Neural cell (in vitro differentiated cells): ENCODE measurements around the gene NRL. TPM values are rescaled to one million over a fixed set of nuclear protein-coding genes. Genes with fewer than 3 reads are reported as not detected.

Experiments
- H2AFZ ChIP-seq: fragments of 200-600, 300-800 bp; sonication (generic), shearing (Covaris generic); 2 replicates; pipeline ENCODE4 v1.6.0; 2014; ENCODE audit warnings: low read depth, mild to moderate bottlenecking, antibody characterized with exemption, low read length, moderate library complexity
- H3F3A ChIP-seq: fragments of 200-600 bp; shearing (Covaris generic); 2 replicates; pipeline ENCODE4 v1.6.1; 2016; ENCODE audit warnings: mild to moderate bottlenecking, moderate library complexity, mixed read lengths, antibody characterized with exemption, low read length; ENCODE audit not compliant: insufficient read depth, poor library complexity, severe bottlenecking
- H3K27ac ChIP-seq: fragments of 200-600, 300-800 bp; sonication (generic), shearing (Covaris generic); 2 replicates; pipeline ENCODE4 v1.5.1; 2014; ENCODE audit warnings: mild to moderate bottlenecking, low read length, moderate library complexity
- H3K27me3 ChIP-seq: fragments of 300-800, 200-600 bp; sonication (generic), shearing (Covaris generic); 2 replicates; pipeline ENCODE4 v1.6.0; 2014; ENCODE audit warnings: mild to moderate bottlenecking, low read depth, low read length, moderate library complexity; ENCODE audit not compliant: insufficient read depth
- H3K36me3 ChIP-seq: fragments of 300-800, 200-600 bp; sonication (generic), shearing (Covaris generic); 2 replicates; pipeline ENCODE4 v1.5.1; 2014; ENCODE audit warnings: mild to moderate bottlenecking, antibody characterized with exemption, low read length, moderate library complexity; ENCODE audit not compliant: insufficient read depth
- H3K4me2 ChIP-seq: fragments of 300-800, 200-600 bp; sonication (generic), shearing (Covaris generic); 2 replicates; pipeline ENCODE4 v1.6.0; 2014; ENCODE audit warnings: mild to moderate bottlenecking, low read length
- H3K4me3 ChIP-seq: fragments of 300-800, 200-600 bp; sonication (generic), shearing (Covaris generic); 2 replicates; pipeline ENCODE4 v1.5.1; 2014; ENCODE audit warnings: mild to moderate bottlenecking, low read length, moderate library complexity
- H3K79me2 ChIP-seq: fragments of 200-600 bp; shearing (Covaris generic); replicated peaks from 2 replicates; pipeline ENCODE4 v1.6.0; 2014; ENCODE audit warnings: mild to moderate bottlenecking, low read length, moderate library complexity; ENCODE audit not compliant: insufficient read depth
- H3K9ac ChIP-seq: fragments of 300-800, 200-600 bp; sonication (generic), shearing (Covaris generic); 2 replicates; pipeline ENCODE4 v1.6.1; 2016; ENCODE audit warnings: mild to moderate bottlenecking, low read length, mixed read lengths
- H3K9me2 ChIP-seq: fragments of 200-600 bp; shearing (Covaris generic); 2 replicates; pipeline ENCODE4 v1.6.1; 2016; ENCODE audit warnings: mild to moderate bottlenecking, low read length, mixed read lengths; ENCODE audit not compliant: insufficient read depth
- H3K9me3 ChIP-seq: fragments of 200-600, 300-800 bp; sonication (generic), shearing (Covaris generic); 2 replicates; pipeline ENCODE4 v1.6.1; 2016; ENCODE audit warnings: mild to moderate bottlenecking, mixed run types, low read length, moderate library complexity, mixed read lengths
- H4K20me1 ChIP-seq: fragments of 200-600 bp; shearing (Covaris generic); 2 replicates; pipeline ENCODE4 v1.6.1; 2016; ENCODE audit warnings: mild to moderate bottlenecking, mixed run types; ENCODE audit not compliant: insufficient read depth
- EP300 ChIP-seq: fragments of 450-650 bp; conservative IDR thresholded peaks from 2 replicates; pipeline ENCODE4 v1.6.1; 2014; ENCODE audit warnings: antibody characterized with exemption, mild to moderate bottlenecking, moderate library complexity; ENCODE audit not compliant: poor library complexity, severe bottlenecking
- EZH2 ChIP-seq: fragments of 200-600, 300-800 bp; shearing (Covaris generic), sonication (generic); IDR thresholded peaks from 2 replicates; pipeline ENCODE4 v1.6.1; 2014; ENCODE audit warnings: antibody characterized with exemption, low read length, borderline replicate concordance, mild to moderate bottlenecking; ENCODE audit not compliant: insufficient read depth, poor library complexity, severe bottlenecking
- MXI1 ChIP-seq: fragments of 450-650 bp; conservative IDR thresholded peaks from 2 replicates; pipeline ENCODE4 v1.6.1; 2014; ENCODE audit warnings: antibody characterized with exemption, mild to moderate bottlenecking; ENCODE audit not compliant: poor library complexity, severe bottlenecking
- POLR2AphosphoS5 ChIP-seq: IDR thresholded peaks from 2 replicates; pipeline ENCODE4 v1.6.1; 2012
- RAD21 ChIP-seq: fragments of 450-650 bp; conservative IDR thresholded peaks from 2 replicates; pipeline ENCODE4 v1.6.1; 2014; ENCODE audit warnings: antibody characterized with exemption, mild to moderate bottlenecking, moderate library complexity
- REST ChIP-seq: IDR thresholded peaks from 2 replicates; pipeline ENCODE4 v1.6.1; 2012; ENCODE audit warnings: borderline replicate concordance
- SMC3 ChIP-seq: fragments of 450-650 bp; conservative IDR thresholded peaks from 2 replicates; pipeline ENCODE4 v1.6.1; 2014; ENCODE audit warnings: antibody characterized with exemption, mild to moderate bottlenecking, moderate library complexity; ENCODE audit not compliant: poor library complexity
- TAF1 ChIP-seq: IDR thresholded peaks from 2 replicates; pipeline ENCODE4 v1.6.1; 2012; ENCODE audit warnings: low read depth
- polyA plus RNA-seq: library from polyadenylated mRNA; depleted of rRNA; stranded (reverse); fragments of >200 nt; gene quantifications from 2 replicates; pipeline ENCODE4 v1.2.3, GENCODE V29; 2014
- TF ChIP-seq, protein P1 (sequence below): fragments of 450-650 bp; IDR thresholded peaks from 2 replicates; pipeline ENCODE4 v1.5.1; 2014; ENCODE audit warnings: antibody characterized with exemption, mild to moderate bottlenecking, moderate library complexity; ENCODE audit not compliant: poor library complexity, severe bottlenecking

Gene NRL
- polyA plus RNA-seq, 1 donor from 2014 or later, result 9.5 TPM

DNA sequence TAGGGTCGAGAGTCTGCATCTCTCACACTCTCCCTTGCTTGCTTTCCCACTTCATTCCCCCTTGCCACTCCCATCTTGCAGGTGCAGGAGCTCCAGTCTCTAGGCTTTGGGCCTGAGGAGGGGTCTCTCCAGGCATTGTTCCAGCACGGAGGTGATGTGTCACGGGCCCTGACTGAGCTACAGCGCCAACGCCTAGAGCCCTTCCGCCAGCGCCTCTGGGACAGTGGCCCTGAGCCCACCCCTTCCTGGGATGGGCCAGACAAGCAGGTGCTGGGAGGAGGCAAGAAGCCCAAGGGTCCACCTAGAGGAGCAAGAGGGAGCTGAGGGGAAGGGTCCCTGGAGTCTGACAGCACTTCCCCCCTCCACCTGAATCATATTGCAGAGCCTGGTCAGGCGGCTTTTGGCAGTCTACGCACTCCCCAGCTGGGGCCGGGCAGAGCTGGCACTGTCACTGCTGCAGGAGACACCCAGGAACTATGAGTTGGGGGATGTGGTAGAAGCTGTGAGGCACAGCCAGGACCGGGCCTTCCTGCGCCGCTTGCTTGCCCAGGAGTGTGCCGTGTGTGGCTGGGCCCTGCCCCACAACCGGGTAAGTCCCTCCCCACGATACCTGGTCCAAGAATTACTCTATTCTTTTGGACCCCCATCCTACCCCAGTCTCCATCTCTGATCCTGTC lies 36.8 kb upstream of the NRL start:
- H3F3A ChIP-seq, result no peaks in the 10 kb centered on the region
- H3K27me3 ChIP-seq, result no peaks in the 10 kb centered on the region
- no peaks in the 10 kb centered on the region for H3K36me3 ChIP-seq
- no peak for TF ChIP-seq TAF1
- TF ChIP-seq, protein P1, sequence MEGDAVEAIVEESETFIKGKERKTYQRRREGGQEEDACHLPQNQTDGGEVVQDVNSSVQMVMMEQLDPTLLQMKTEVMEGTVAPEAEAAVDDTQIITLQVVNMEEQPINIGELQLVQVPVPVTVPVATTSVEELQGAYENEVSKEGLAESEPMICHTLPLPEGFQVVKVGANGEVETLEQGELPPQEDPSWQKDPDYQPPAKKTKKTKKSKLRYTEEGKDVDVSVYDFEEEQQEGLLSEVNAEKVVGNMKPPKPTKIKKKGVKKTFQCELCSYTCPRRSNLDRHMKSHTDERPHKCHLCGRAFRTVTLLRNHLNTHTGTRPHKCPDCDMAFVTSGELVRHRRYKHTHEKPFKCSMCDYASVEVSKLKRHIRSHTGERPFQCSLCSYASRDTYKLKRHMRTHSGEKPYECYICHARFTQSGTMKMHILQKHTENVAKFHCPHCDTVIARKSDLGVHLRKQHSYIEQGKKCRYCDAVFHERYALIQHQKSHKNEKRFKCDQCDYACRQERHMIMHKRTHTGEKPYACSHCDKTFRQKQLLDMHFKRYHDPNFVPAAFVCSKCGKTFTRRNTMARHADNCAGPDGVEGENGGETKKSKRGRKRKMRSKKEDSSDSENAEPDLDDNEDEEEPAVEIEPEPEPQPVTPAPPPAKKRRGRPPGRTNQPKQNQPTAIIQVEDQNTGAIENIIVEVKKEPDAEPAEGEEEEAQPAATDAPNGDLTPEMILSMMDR, result no peak
- no peak for TF ChIP-seq MXI1
- no peaks in the 10 kb centered on the region for H3K9me2 ChIP-seq
- no peaks in the 10 kb centered on the region for H4K20me1 ChIP-seq
- no peaks in the 10 kb centered on the region for H3K9me3 ChIP-seq
- no peak overlapping the region for H3K9ac ChIP-seq
- H3K4me3 ChIP-seq, result no peak overlapping the region
- H3K4me2 ChIP-seq, result no peak overlapping the region
- H3K79me2 ChIP-seq, result peaks cover 9% of the 10 kb centered on the region
- H3K27ac ChIP-seq, result no peak overlapping the region
- no peak overlapping the region for H2AFZ ChIP-seq

DNA sequence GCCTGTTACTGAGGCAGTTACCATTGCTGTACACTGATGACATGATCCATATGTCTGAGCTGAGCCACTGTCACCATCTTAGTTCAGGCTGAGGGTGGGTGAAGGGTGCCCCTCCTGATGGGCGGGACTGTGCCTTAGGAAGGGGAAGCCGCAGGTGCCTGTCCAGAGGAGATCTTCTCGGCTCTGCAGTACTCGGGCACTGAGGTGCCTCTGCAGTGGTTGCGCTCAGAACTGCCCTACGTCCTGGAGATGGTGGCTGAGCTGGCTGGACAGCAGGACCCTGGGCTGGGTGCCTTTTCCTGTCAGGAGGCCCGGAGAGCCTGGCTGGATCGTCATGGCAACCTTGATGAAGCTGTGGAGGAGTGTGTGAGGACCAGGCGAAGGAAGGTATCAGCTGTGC lies 36.2 kb upstream of the NRL start:
- TF ChIP-seq REST (no peak), RAD21 (no peak), SMC3 (no peak), MXI1 (no peak), POLR2AphosphoS5 (no peak), TAF1 (no peak), EP300 (no peak), EZH2 (no peak)
- TF ChIP-seq, protein P1, result no peak
- Histone ChIP-seq H4K20me1 (no peaks in the 10 kb centered on the region), H2AFZ (no peak overlapping the region), H3K36me3 (no peaks in the 10 kb centered on the region), H3F3A (no peaks in the 10 kb centered on the region), H3K79me2 (peaks cover 9% of the 10 kb centered on the region), H3K27ac (no peak overlapping the region), H3K9me3 (no peaks in the 10 kb centered on the region), H3K4me2 (no peak overlapping the region), H3K9ac (no peak overlapping the region), H3K4me3 (no peak overlapping the region), H3K27me3 (no peaks in the 10 kb centered on the region), H3K9me2 (no peaks in the 10 kb centered on the region)
